Right renal pelvis (tissue), 4 donors: Measurements from ENCODE around the gene PDZD7. TPM values are rescaled to one million over a fixed set of nuclear protein-coding genes. Genes with fewer than 3 reads are reported as not detected.
"Not testable (repeated sequence)": the region's sequence is repeated elsewhere in the genome, so short reads cannot be mapped to it uniquely, and the experiment has no call there.

Experiments
- DNase-seq, 4 donors: peaks; one replicate each; pipeline ENCODE4 v3.0.0-alpha.2; 2013; ENCODE audit warnings: low read depth in 4 of 4, low spot score in 3 of 4, missing footprints in 1 of 4
- polyA plus RNA-seq, 4 donors: library from polyadenylated mRNA; unstranded; fragments of 120-200 nt; gene quantifications; one replicate each; pipeline ENCODE4 v1.2.1, GENCODE V29; 2013; ENCODE audit not compliant: insufficient read length in 4 of 4

Gene PDZD7
- polyA plus RNA-seq, 4 donors, result 1.3 to 3.8 (median 1.9) TPM

DNA sequence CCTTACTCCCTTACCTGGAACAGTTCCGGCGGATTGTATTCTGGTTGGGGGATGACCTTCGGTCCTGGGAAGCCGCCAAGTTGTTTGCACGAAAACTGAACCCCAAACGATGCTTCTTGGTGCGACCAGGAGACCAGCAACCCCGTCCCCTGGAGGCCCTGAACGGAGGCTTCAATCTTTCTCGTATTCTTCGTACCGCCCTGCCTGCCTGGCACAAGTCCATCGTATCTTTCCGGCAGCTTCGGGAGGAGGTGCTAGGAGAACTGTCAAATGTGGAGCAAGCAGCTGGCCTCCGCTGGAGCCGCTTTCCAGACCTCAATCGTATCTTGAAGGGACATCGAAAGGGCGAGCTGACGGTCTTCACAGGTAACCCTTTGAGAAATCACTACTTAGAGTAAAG lies 41.8 kb downstream of the PDZD7 start:
- no peak for DNase-seq

DNA sequence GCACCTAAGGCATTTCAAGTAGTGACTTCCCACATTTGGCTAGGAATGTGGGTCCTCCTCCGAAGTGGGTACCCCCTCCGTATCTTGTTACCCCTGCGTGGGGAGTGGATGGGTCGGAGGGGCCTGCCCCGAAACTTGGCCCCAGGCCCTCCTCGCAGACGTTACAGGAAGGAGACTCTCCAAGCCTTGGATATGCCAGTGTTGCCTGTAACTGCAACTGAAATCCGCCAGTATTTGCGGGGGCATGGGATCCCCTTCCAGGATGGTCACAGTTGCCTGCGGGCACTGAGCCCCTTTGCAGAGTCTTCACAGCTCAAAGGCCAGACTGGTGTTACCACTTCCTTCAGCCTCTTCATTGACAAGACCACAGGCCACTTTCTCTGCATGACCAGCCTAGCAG lies 42.8 kb downstream of the PDZD7 start:
- DNase-seq, result no peak

DNA sequence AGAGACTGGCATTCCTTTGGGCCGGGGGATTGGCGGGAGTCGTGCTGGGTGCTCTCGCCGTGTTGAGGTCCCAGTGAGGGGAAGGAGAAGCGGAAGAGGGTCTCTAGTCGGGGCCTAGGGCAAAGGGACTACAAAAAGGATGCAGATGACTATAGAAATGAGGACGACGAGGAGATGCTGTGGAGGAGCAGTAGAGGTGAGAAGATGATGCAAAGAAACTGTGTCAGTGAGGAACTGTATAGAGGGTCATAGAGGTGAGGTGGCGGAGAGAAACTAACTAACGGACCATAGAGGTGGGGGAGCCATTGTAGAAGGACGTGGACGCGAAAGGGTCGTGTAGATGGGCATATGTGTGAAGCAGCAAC lies 43.3 kb downstream of the PDZD7 start:
- DNase-seq, result no peak

DNA sequence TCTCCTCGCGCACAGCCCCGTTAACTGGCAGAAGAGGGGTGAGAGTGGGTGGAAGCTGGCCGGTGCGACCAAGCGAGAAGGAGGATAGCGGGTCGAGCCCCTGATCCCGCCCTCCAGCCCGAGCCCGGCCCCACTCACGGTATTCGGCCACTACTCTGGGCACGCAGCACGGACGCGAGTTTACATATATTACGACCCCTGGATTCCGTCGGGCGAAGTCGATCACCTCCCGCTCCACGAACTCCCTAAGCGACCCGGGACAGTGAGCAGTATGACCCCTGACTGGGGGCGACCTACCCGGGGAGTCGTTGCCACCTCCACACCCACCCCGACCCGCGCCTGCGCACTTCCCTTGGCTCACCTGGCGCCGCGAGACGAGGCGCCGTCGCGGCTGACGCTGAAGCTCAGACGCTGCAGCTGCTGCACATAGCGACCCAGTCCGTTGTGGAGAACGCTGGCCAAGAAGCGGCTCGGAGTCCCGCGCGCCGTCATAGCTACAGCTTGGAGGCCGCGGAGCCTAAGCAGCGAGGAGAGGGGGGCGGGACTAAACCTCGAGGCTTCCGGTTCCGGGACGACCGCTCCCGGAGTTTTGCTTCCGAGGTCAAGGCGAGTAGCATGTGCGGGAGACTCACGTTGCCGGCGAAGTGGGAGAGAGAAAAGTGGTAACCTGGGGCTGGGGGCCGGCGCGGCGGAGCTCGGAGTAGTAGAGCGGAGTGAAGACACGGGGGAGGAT lies 43.8 kb downstream of the PDZD7 start, which contains the start of the genes MRPL43 and TWNK:
TSS of gene MRPL43 (minus strand) at position 546 of the 733 bp plus-strand sequence. CDS start at position 492, 54 bp downstream.
TSS of gene TWNK (plus strand) at position 592 of the 733 bp plus-strand sequence. CDS start 668 bp downstream, outside the sequence.
- DNase-seq, result peak in 1 of 4 donors; percentile 78

DNA sequence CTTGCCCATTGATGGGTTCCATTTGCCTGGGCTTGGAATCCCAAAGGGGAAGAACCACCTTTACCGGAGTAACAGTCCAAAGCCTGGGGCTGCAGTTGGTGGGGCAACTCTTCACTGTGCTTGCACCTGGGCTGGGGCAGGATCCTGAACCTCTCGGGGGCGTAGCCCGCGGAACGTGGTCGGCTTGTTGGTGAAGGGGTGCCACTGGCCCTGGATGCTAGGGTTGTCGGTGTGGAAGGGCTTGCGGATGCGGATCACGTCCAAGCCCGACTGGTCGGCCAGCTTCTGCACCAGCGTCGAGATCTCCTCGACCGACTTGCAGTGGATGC lies 44.3 kb downstream of the PDZD7 start:
- DNase-seq, result no peak

DNA sequence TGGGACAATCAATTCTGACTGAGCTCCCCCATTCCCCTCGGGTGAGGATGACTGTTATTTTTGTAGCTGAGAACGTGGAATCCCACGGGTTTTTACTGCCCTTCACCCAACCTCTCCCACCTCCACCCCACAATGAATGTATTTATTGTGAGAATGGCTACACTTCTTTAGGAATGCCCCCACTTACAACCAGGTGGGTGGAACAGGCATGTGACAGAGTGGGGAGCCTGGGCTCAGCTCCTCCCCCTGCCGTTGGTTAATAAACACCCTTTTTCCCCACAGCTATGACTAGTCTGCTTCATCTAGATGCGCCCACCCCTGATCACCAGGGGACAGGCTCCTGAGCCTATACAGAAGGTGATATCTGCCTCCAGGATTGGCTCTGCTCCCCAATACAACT lies 45.6 kb downstream of the PDZD7 start:
- DNase-seq, result no peak

DNA sequence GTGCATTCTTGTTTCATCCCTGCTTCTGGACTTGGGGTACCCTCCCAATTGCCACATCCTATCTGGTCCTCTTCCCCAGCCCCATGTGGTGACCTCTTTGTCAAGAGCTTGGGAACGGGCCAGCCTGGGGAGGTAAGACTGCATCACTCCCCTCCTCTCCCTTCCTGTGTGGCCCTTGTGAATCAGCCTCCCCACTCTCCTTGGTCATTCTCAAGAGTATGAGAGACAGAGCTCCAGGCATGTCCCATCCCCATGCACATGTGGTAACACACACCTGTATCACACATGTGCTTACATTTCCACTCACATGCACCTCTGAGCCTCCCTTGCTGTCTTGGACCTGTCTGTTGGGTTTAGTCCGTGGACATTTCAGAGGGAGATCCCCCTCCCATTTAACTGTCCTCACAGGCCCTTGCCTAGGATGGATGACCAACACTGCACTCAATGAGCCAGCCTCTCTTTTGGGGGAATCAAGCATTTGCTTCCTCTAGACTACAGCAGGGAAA lies 46.2 kb downstream of the PDZD7 start:
- DNase-seq, result no peak

DNA sequence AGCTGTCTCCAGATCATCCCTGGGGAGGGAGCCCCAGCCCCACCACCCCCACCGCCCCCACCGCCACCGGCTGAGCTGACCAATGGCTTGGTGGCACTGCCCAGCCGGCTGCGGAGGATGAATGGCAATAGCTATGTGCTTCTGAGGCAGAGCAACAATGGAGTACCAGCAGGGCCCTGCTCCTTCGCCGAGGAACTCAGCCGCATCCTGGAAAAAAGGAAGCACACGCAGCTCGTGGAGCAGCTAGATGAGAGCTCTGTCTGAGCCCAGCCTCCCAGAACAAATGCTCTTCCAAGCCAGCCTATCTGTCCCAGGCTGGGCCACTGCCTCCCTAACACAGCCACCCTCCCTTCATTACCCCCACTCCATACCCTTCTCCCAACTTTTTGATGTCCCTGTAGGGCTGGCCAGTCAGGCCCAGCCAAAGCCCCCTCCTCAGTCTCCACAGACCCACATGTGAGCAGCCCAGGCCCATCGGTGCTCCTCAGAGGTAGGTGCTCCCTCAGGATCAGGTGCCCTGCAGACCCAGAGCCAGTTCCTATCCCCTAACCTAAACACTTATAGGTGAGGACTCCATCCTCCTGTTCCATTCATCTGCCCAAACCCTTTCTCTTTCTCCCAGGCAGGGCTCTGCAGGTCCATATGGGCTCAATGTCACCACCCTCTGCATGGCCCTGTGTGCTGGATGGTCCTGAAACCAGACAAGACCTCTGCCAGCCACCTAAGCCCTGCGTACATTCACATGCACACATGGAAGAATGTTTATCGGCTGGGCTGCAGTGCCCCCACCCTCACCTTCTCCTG lies 46.9 kb downstream of the PDZD7 start:
- DNase-seq, result no peak

DNA sequence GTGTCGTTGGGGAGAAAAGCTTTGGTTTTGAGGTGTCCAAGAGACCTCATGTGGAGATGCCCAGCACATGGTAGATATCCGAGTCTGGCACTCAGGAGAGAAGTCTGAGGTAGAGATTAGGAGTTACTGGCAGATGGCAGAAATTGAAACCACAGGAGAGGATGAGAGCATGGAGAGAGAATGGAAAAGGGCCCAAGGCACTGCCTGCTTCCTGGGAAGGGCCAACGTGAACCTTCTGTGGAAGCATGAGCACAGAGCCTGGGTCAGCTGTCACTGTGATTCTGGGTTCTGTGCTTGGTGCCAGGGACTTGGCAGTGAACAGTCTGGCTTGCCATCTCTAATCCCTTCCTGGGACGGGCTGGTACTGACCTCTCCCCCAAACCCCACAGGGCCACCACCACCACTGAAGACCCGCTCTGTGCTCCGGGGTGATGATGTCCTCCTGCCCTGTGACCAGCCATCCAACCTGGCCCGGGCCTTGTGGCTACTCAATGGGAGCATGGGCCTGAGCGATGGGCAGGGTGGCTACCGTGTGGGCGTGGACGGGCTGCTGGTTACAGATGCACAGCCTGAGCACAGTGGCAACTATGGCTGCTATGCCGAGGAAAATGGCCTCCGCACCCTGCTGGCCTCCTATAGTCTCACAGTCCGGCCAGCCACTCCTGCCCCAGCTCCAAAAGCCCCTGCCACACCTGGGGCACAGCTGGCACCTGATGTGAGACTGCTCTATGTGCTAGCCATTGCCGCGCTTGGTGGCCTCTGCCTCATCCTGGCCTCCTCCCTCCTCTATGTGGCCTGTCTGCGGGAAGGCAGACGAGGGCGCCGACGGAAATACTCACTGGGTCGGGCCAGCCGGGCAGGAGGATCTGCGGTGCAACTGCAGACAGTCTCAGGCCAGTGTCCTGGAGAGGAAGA lies 47.8 kb downstream of the PDZD7 start:
- no peak for DNase-seq

DNA sequence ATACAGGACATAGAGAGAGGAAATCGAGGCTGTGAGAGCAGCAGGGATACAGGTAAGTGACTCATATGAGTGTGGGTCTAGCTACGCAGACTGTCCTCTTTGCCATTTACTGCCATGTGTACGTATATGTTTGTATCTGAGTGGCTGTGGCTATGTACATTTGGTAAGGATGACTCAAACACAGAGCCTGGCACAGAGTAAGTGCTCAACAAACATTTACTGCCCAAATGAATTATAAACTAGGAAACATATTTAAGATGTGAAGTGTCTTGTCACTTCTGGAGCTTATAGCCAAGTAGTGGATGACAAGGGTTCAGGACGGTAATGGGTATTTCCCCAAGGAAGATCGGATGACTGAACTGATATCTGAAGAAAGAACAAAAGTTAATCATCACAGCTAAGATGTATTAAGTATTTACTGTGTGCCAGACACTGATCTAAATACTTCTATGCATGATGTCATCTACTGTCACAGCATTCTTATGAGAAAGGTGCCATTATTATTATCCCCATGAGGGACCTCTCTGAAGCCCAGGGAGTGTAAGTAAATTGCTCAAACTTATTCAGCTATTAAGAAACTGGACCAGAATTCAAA lies 49.7 kb downstream of the PDZD7 start:
- no peak for DNase-seq

DNA sequence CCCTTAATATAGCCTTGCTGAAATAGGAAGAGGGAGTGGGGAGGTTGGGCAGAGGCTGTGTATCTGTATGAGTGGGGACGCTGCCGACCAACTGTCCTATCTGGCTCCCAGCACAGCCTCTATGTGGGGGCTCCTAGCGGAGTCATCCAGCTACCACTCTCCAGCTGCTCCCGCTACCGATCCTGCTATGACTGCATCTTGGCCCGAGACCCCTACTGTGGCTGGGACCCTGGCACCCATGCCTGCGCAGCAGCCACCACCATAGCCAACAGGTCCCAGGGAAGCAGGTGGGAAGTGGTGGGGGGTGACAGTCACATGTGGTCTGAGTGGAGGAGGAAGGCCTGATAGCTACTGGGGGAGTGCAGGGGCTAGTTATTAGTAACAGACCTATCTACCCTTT lies 50.2 kb downstream of the PDZD7 start:
- no peak for DNase-seq

DNA sequence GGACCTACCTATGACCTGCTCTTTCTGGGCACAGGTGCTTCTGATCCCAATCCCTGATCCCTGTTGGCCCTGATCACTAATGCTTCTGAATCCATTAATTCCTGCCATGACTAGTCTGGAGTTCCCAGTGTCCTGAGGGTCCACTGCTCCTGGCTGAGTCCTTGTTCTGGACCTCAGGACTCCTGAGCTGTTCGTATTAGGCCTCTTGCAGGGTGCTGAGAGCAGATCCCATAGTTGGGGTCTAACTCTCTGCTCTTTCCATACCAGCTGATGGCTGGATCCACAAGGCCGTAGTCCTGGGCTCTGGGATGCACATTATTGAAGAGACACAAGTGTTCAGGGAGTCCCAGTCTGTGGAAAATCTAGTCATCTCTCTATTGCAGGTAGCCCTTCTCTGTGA lies 50.6 kb downstream of the PDZD7 start:
- DNase-seq, result no peak

DNA sequence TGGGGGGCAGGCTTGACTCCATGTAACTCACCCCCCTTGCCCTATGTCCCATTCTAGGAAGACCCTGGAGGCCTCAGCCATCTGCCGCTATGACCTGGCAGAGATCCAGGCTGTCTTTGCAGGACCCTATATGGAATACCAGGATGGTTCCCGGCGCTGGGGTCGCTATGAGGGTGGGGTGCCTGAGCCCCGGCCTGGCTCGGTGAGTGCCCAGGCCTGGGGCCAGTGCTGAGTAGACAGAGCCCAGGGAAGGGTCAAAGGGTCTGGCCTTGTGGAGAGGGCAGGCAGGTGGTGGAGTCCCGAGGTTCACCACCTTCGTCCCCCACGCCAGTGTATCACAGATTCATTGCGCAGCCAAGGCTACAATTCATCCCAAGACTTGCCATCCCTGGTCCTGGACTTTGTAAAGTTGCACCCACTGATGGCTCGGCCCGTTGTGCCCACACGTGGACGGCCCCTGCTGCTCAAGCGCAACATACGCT lies 51.1 kb downstream of the PDZD7 start:
- no peak for DNase-seq

DNA sequence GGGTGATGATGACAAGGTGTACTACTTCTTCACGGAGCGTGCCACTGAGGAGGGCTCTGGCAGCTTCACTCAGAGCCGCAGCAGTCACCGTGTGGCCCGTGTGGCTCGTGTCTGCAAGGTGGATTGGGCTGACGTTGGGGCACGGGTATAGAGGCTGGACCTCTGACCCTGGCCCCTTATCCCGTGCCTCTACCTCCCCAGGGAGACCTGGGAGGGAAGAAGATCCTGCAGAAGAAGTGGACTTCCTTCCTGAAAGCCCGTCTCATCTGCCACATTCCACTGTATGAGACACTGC lies 52.1 kb downstream of the PDZD7 start:
- DNase-seq, result no peak

DNA sequence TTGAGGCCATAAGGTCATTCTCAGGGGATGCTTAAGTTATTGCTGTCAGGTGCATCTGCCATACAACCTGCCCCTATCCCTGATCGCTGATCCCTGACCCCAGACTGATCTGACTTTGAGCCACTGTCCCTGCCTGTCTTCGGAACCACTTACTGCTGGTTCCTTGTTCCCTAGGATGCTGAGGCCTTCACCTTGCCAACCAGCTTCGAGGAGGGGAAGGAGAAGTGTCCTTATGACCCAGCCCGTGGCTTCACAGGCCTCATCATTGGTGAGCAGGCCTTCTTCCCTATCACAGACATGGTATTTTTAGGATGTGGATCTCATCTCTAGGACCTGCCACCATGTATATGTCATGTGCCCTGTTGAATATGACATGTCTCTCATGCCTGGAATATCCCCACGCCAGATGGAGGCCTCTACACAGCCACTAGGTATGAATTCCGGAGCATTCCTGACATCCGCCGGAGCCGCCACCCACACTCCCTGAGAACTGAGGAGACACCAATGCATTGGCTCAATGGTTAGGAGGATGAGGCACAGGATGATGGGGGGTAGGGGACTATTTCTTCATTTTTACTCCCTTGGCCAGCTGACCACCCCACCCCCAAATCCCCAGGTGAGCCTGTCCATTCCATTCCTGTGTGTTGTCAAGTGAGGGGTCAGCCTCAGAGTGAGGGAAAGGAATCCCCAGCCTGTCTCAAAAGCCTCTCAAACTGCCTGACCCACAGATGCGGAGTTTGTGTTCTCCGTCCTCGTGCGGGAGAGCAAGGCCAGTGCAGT lies 52.6 kb downstream of the PDZD7 start:
- no peak for DNase-seq

DNA sequence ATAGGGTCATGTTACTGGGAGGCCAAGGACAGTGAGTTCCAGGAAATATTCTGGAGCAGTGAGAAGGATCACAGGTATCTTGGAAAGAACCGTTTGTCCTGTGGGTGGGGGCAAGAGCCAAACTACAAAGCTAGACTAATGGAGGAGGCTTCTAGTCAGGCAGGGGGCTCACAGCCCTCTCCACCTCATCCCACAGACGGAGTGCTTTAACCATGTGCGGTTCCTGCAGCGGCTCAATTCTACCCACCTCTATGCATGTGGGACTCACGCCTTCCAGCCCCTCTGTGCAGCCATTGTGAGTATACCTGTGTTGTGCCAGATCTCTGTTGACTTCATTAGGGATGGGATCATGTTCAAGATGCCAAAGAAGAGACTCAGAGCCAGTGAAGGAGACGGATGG lies 53.5 kb downstream of the PDZD7 start:
- DNase-seq, result no peak

DNA sequence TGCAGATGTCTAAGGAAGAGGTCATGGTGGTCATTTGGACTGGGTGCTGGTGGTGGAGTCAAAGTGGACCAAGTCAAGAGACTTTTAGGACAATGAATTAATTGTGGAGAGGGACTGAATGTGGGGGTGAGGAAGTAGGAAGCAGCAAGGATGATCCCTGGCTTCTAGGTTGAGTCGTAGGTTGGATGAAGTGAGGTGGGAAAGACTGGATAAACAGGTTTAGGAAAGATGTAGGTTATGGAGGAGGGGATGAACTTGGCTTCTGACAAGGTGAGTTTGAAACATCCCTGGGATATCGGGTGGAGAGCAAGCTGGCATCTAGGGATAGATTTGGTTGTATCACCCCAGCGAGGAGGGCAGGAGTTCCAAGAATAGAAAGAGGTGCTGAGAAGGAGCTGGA lies 54.0 kb downstream of the PDZD7 start:
- DNase-seq, result no peak

DNA sequence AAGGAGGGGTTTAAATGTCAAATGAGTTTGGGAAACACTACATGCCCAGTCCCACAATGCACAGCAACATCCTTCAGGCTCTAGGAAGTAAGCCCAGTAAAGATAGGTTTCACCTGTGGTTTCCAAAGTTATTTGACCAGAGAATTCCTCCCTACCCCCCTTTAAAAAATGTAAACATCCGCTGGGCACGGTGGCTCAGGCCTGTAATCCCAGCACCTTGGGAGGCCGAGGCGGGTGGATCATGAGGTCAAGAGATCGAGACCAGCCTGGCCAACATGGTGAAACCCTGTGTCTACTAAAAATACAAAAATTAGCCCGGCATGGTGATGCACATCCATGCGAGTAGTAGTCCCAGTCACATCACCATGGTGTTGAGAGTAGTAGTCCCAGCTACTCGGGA lies 55.5 kb downstream of the PDZD7 start:
- not testable (repeated sequence) for DNase-seq

DNA sequence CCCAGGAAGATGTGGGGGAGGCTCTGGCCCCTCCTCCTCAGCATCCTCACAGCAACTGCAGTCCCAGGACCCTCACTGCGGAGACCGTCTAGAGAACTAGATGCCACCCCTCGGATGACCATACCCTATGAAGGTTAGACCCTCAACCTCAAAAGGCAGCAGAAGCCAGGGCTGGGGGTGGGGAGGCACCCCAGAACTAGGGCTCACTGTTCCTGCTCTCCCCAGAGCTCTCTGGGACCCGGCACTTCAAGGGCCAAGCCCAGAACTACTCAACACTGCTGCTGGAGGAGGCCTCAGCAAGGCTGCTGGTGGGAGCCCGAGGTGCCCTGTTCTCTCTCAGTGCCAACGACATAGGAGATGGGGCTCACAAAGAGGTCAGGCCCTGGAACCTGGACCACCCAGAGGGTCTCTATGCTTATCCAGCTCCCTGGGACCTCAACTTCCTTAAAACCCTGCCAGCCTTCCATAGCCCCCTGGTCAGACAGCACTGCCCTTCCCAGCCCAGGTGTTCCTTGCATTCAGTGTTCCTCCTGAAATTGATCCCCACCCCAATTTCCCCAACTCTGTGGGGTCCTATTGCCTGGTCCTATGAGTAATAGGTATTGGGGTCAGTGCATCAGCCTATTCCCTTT lies 57.9 kb downstream of the PDZD7 start:
- no peak for DNase-seq
